NB4 (cell line): ENCODE data around the gene CRAMP1.

Experiments used
- DNase-seq: peaks from one replicate; pipeline ENCODE4 v3.0.0; 2010; ENCODE audit warnings: low read depth
- H3K4me3 ChIP-seq: one replicate; pipeline ENCODE4 v1.5.1; 2011; ENCODE audit warnings: mild to moderate bottlenecking, low read depth, low read length, moderate library complexity
- MYC ChIP-seq: IDR thresholded peaks from 2 replicates; pipeline ENCODE4 v1.6.1; 2011; ENCODE audit warnings: low read depth, low read length
- TF ChIP-seq, protein P1 (sequence below): IDR thresholded peaks from 2 replicates; pipeline ENCODE4 v1.6.1; 2011; ENCODE audit warnings: low read depth, low read length
- TF ChIP-seq, protein P2 (sequence below): IDR thresholded peaks from one replicate; pipeline ENCODE4 v1.5.1; 2012; ENCODE audit warnings: low read depth, low read length

The CRAMP1 gene

DNA sequence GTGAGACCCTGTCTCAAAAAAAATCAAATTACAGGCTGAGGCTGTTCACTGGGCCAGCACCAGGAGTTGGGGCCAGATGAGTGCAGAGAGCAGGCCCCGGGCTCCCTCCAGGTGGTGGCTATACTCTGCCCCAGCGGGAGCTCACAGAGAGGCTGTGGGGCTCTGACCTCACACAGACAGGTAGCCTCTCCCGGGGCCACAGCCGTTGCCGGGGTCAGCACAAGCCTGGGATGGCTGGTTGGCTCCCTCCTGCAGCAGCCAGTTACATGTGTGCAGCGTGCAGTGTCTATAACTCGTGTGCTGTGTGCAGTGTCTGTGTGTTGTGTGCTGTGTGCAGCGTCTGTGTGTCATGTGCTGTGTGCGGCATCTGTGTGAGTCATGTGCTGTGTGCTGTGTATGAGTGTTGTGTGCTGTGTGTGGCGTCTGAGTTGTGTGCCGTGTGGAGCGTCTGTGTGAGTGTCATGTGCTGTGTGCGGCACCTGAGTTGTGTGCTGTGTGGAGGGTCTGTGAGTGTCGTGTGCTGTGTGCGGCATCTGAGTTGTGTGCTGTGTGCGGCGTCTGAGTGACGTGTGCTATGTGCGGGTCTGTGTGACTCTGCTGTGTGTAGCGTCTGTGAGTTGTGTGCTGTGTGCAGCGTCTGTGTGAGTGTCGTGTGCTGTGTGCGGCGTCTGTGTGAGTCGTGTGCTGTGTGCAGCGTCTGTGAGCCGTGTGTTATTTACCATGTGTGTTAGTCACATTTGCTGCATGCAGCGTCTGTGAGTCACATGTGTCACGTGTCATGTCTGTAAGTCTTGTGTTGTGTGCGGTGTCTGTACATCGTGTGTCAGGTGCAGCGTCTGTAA, 114.7 kb downstream of the CRAMP1 start:
- no peak for DNase-seq
- no peak for TF ChIP-seq MYC
- TF ChIP-seq, protein P1, sequence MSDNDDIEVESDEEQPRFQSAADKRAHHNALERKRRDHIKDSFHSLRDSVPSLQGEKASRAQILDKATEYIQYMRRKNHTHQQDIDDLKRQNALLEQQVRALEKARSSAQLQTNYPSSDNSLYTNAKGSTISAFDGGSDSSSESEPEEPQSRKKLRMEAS: no peak
- TF ChIP-seq, protein P2, sequence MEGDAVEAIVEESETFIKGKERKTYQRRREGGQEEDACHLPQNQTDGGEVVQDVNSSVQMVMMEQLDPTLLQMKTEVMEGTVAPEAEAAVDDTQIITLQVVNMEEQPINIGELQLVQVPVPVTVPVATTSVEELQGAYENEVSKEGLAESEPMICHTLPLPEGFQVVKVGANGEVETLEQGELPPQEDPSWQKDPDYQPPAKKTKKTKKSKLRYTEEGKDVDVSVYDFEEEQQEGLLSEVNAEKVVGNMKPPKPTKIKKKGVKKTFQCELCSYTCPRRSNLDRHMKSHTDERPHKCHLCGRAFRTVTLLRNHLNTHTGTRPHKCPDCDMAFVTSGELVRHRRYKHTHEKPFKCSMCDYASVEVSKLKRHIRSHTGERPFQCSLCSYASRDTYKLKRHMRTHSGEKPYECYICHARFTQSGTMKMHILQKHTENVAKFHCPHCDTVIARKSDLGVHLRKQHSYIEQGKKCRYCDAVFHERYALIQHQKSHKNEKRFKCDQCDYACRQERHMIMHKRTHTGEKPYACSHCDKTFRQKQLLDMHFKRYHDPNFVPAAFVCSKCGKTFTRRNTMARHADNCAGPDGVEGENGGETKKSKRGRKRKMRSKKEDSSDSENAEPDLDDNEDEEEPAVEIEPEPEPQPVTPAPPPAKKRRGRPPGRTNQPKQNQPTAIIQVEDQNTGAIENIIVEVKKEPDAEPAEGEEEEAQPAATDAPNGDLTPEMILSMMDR: no peak
- H3K4me3 ChIP-seq: no peak overlapping the region
